Left ventricle myocardium inferior (tissue), 1 donor: ENCODE data around the gene INTS12. TPM values are rescaled to one million over a fixed set of nuclear protein-coding genes. Genes with fewer than 3 reads are reported as not detected.
"Not testable (repeated sequence)": the region's sequence is repeated elsewhere in the genome, so short reads cannot be mapped to it uniquely, and the experiment has no call there.

Experiments used
- DNase-seq: peaks from one replicate; pipeline ENCODE4 v3.0.0-alpha.2; 2020
- H3K27ac ChIP-seq: fragments of 200-600 bp; replicated peaks from 2 replicates; pipeline ENCODE4 v1.8.0; 2021
- H3K27me3 ChIP-seq: fragments of 200-600 bp; 2 replicates; pipeline ENCODE4 v1.8.0; 2021; ENCODE audit warnings: low read depth
- H3K36me3 ChIP-seq: fragments of 200-600 bp; 2 replicates; pipeline ENCODE4 v1.8.0; 2021
- H3K4me1 ChIP-seq: fragments of 200-600 bp; 2 replicates; pipeline ENCODE4 v1.8.0; 2021
- H3K4me3 ChIP-seq: fragments of 200-600 bp; 2 replicates; pipeline ENCODE4 v1.8.0; 2021; ENCODE audit warnings: mild to moderate bottlenecking, moderate library complexity
- H3K9me3 ChIP-seq: fragments of 200-600 bp; replicated peaks from 2 replicates; pipeline ENCODE4 v1.8.0; 2021
- intact Hi-C: fragments of 100-400 bp; cut with micrococcal nuclease; formaldehyde crosslinking; loops from one replicate; pipeline ENCODE4 v1.11.0; 2022
- total RNA-seq: library from RNA; stranded (reverse); fragmentation: NEBNext Ultra II Directional; extraction: Animal tissue kit (Norgen Biotek cat#: 25700); gene quantifications from one replicate; pipeline ENCODE4 v1.2.1, GENCODE V29; 2021
- TF ChIP-seq, protein P1 (sequence below): fragments of 200-600 bp; IDR thresholded peaks from 2 replicates; pipeline ENCODE4 v1.8.0; 2021; ENCODE audit warnings: antibody characterized with exemption, mild to moderate bottlenecking, borderline replicate concordance
- donor health status: DM: no; HTN: yes; CAD: no; lungs with severe emphysema.

The INTS12 gene
- total RNA-seq, 1 donor from 2014 or later: 20.6 TPM

DNA sequence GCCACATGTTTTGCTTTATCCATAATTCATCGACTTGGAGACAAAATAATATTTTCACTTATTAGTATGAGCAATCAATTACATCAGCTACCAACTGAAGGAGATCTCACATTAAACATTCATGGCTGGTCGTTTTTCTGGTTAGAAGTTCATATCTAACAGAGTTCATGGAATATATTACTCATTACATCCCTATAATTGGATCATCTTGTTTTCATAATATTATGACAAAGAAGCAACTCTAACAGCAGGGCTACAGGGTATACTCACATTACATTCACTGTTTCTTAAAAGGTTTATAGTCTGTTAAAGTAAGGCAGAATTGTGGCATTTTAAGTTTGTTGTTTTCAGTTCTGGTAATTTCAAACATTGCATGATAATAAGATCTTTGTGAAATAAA, 33.1 kb upstream of the INTS12 start:
- intact Hi-C loops: no loop called here
- no peak for DNase-seq
- no peak overlapping the region for H3K4me3 ChIP-seq
- TF ChIP-seq, protein P1, sequence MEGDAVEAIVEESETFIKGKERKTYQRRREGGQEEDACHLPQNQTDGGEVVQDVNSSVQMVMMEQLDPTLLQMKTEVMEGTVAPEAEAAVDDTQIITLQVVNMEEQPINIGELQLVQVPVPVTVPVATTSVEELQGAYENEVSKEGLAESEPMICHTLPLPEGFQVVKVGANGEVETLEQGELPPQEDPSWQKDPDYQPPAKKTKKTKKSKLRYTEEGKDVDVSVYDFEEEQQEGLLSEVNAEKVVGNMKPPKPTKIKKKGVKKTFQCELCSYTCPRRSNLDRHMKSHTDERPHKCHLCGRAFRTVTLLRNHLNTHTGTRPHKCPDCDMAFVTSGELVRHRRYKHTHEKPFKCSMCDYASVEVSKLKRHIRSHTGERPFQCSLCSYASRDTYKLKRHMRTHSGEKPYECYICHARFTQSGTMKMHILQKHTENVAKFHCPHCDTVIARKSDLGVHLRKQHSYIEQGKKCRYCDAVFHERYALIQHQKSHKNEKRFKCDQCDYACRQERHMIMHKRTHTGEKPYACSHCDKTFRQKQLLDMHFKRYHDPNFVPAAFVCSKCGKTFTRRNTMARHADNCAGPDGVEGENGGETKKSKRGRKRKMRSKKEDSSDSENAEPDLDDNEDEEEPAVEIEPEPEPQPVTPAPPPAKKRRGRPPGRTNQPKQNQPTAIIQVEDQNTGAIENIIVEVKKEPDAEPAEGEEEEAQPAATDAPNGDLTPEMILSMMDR: no peak
- peaks cover 23% of the 10 kb centered on the region for H3K9me3 ChIP-seq
- H3K36me3 ChIP-seq: peaks cover 18% of the 10 kb centered on the region
- no peak overlapping the region for H3K27ac ChIP-seq
- H3K27me3 ChIP-seq: no peaks in the 10 kb centered on the region
- no peaks in the 10 kb centered on the region for H3K4me1 ChIP-seq

DNA sequence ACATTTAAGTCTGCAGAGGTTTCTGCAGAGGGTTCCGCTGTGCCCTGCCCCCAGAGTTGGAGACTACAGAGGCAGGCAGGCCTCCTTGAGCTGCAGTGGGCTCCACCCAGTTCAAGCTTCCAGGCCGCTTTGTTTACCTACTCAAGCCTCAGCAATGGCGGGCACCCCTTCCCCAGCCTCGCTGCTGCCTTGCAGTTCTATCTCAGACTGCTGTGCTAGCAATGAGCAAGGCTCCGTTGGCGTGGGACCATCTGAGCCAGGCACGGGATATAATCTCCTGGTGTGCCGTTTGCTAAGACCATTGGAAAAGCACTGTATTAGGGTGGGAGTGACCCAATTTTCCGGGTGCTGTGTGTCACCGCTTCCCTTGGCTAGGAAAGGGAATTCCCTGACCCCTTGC, 26.7 kb upstream of the INTS12 start:
- peaks cover 65% of the 10 kb centered on the region for H3K9me3 ChIP-seq
- DNase-seq, H3K27ac ChIP-seq, H3K4me1 ChIP-seq, H3K27me3 ChIP-seq, intact Hi-C loops, H3K4me3 ChIP-seq: not testable (repeated sequence)
- peaks cover 49% of the 10 kb centered on the region for H3K36me3 ChIP-seq

DNA sequence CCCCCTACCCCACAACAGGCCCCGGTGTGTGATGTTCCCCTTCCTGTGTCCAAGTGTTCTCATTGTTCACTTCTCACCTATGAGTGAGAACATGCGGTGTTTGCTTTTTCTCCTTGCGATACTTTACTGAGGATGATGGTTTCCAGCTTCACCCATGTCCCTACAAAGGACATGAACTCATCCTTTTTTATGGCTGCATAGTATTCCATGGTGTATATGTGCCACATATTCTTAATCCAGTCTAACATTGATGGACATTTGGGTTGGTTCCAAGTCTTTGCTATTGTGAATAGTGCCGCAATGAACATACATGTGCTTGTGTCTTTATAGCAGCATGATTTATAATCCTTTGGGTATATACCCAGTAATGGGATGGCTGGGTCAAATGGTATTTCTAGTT, 21.4 kb upstream of the INTS12 start:
- DNase-seq, H3K4me1 ChIP-seq, H3K4me3 ChIP-seq, H3K27ac ChIP-seq, H3K27me3 ChIP-seq, intact Hi-C loops: not testable (repeated sequence)
- peaks cover 38% of the 10 kb centered on the region for H3K9me3 ChIP-seq
- H3K36me3 ChIP-seq: peaks cover 30% of the 10 kb centered on the region

DNA sequence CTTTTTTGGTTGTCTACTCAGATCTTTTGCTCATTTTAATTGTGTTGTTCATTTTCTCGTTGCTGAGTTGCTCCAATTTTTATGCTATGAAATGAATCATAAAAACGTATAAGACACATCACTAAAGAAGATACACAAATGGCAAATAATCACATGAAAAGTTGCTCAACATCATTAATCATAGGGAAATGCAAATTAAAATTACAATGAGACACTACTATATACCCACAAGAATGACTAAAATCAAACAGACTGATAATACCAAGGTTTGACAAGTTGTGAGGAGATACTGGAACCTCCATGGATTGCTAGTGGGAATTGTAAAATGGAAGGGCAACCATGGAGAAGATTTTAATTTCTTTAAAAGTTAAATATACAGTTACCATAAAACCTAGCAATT, 17.1 kb upstream of the INTS12 start:
- Histone ChIP-seq H3K27me3 (no peaks in the 10 kb centered on the region), H3K9me3 (peaks cover 17% of the 10 kb centered on the region), H3K27ac (no peak overlapping the region), H3K4me3 (no peak overlapping the region), H3K36me3 (peaks cover 17% of the 10 kb centered on the region), H3K4me1 (no peaks in the 10 kb centered on the region)
- intact Hi-C loops: no loop called here
- TF ChIP-seq, protein P1: no peak
- DNase-seq: no peak

DNA sequence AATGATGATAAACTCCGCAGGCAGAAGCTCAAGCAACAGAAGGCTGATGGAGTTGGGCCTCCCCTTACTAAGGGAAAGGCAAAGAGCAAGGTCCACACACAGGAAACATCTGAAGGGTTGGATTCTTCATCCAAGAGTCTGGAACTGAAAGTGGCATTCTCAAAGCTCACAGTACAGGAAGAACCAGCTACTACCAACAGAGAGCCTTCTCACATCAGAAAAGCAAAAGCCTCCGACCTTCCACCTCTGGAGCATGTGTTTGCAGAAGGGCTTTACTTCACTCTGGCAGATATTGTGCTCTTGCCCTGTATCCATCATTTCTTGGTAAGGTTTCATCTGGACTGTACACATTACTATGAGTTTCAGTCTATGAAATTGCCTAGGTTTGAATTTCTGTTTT, 10.7 kb upstream of the INTS12 start:
- Histone ChIP-seq H3K27ac (no peak overlapping the region), H3K9me3 (no peaks in the 10 kb centered on the region), H3K4me1 (peaks cover 11% of the 10 kb centered on the region), H3K4me3 (no peak overlapping the region), H3K36me3 (peaks cover 4% of the 10 kb centered on the region), H3K27me3 (no peaks in the 10 kb centered on the region)
- no peak for DNase-seq
- TF ChIP-seq, protein P1: no peak
- intact Hi-C loops: no loop called here

DNA sequence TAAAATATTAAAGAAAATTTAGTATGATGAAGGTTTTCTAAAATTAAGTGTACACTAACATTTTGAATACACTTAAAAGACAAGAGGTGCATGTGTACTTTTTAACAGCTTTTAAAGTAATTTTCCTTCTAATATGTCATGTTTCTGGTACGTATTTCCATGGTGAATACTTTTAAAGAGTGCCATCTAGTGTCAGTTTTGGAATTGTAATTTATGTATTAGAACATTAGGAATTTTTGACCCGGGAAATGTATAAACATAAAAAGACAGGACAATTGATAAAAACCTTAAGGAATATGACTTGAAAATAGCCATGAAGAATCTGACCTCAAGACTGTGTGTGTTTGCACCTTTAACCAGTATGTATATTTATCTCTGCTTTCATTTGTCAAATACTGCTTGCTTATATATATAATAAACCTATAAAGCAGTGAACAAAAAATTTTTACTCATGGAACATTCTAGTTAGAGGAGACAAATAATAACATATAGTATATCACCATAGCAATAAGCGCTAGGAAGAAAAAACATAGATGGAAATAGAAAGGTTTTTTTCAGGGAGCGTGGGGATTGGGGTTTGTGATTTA, 7.3 kb upstream of the INTS12 start:
- Histone ChIP-seq H3K27ac (no peak overlapping the region), H3K36me3 (peaks cover 4% of the 10 kb centered on the region), H3K9me3 (no peaks in the 10 kb centered on the region), H3K4me3 (no peak overlapping the region), H3K4me1 (peaks cover 11% of the 10 kb centered on the region), H3K27me3 (no peaks in the 10 kb centered on the region)
- no peak for DNase-seq
- TF ChIP-seq, protein P1: peak; percentile 68
- intact Hi-C loops: no loop called here
